HEK293 (cell line): ENCODE measurements around the gene CCDC183.
"Not testable (repeated sequence)": the region's sequence is repeated elsewhere in the genome, so short reads cannot be mapped to it uniquely, and the experiment has no call there.

Experiments
- CTCF ChIA-PET: fragments of 350-600 bp; formaldehyde crosslinking; extraction: SDS; loops from one replicate; lab custom pipeline; 2021; ENCODE audit warnings: antibody characterized with exemption; lab: Yijun Ruan, JAX
- POLR2A ChIA-PET: fragments of 300-600 bp; formaldehyde crosslinking; extraction: SDS; loops from one replicate; lab custom pipeline; 2020; ENCODE audit warnings: antibody characterized with exemption, inconsistent platforms; lab: Yijun Ruan, JAX
- H3K27ac ChIP-seq: fragments of 200-500 bp; sonication (Bioruptor generic); 2 replicates; pipeline ENCODE4 v1.5.1; 2014; ENCODE audit warnings: low read depth, low read length, control low read depth, inconsistent platforms; ENCODE audit errors: extremely low read depth
- H3K36me3 ChIP-seq, 2 experiments: fragments of 200-500 bp in 1 of 2; sonication (Bioruptor generic) in 1 of 2; 1 replicate in 1 of 2; 2 replicates in 1 of 2; pipeline ENCODE4 v1.5.1; 2014 to 2017; ENCODE audit warnings: inconsistent platforms in 2 of 2, low read length in 2 of 2; ENCODE audit not compliant: control insufficient read depth in 2 of 2, insufficient read depth in 1 of 2
- H3K4me1 ChIP-seq: fragments of 200-500 bp; sonication (Bioruptor generic); 2 replicates; pipeline ENCODE4 v1.5.1; 2014; ENCODE audit warnings: mild to moderate bottlenecking, low read length, inconsistent platforms; ENCODE audit not compliant: control insufficient read depth, insufficient read depth
- H3K4me3 ChIP-seq: 2 replicates; pipeline ENCODE4 v1.5.1; 2011; ENCODE audit warnings: low read depth, mild to moderate bottlenecking, control low read depth, low read length, moderate library complexity
- H3K9me3 ChIP-seq: fragments of 200-500 bp; sonication (Bioruptor generic); 2 replicates; pipeline ENCODE4 v1.5.1; 2014; ENCODE audit warnings: low read depth, low read length, inconsistent platforms; ENCODE audit not compliant: control insufficient read depth, insufficient read depth
- FEZF1 ChIP-seq: fragments of 450-650 bp; formaldehyde crosslinking; IDR thresholded peaks from 2 replicates; pipeline ENCODE4 v1.5.1; 2016; ENCODE audit warnings: missing biosample characterization, missing genetic modification characterization
- KLF10 ChIP-seq: fragments of 450-650 bp; IDR thresholded peaks from 2 replicates; pipeline ENCODE4 v1.5.1; 2018; ENCODE audit warnings: missing biosample characterization, mild to moderate bottlenecking, missing genetic modification characterization
- RBAK ChIP-seq: fragments of 450-650 bp; formaldehyde crosslinking; IDR thresholded peaks from 2 replicates; pipeline ENCODE4 v1.5.1; 2016; ENCODE audit warnings: missing biosample characterization, missing genetic modification characterization
- ZBTB11 ChIP-seq: fragments of 450-650 bp; formaldehyde crosslinking; conservative IDR thresholded peaks from 2 replicates; pipeline ENCODE4 v1.5.1; 2016; ENCODE audit warnings: low read depth, missing biosample characterization, missing genetic modification characterization
- ZBTB26 ChIP-seq: fragments of 450-650 bp; formaldehyde crosslinking; optimal IDR thresholded peaks from 2 replicates; pipeline ENCODE3; 2016; ENCODE audit warnings: missing biosample characterization, mild to moderate bottlenecking, missing genetic modification characterization
- ZFP3 ChIP-seq: fragments of 450-650 bp; formaldehyde crosslinking; IDR thresholded peaks from 2 replicates; pipeline ENCODE4 v1.5.1; 2016; ENCODE audit warnings: low read depth, missing biosample characterization, missing genetic modification characterization
- ZFP37 ChIP-seq: fragments of 450-650 bp; formaldehyde crosslinking; IDR thresholded peaks from 2 replicates; pipeline ENCODE4 v1.5.1; 2016; ENCODE audit warnings: missing biosample characterization, missing genetic modification characterization
- ZFP41 ChIP-seq: fragments of 450-650 bp; formaldehyde crosslinking; IDR thresholded peaks from 2 replicates; pipeline ENCODE4 v1.5.1; 2016; ENCODE audit warnings: missing biosample characterization, missing genetic modification characterization, borderline replicate concordance
- ZNF146 ChIP-seq: fragments of 450-650 bp; formaldehyde crosslinking; IDR thresholded peaks from 2 replicates; pipeline ENCODE4 v1.5.1; 2016; ENCODE audit warnings: missing biosample characterization, missing genetic modification characterization
- ZNF211 ChIP-seq: fragments of 450-650 bp; formaldehyde crosslinking; IDR thresholded peaks from 2 replicates; pipeline ENCODE4 v1.5.1; 2016; ENCODE audit warnings: low read depth, missing biosample characterization, missing genetic modification characterization
- ZNF341 ChIP-seq: fragments of 450-650 bp; formaldehyde crosslinking; IDR thresholded peaks from 2 replicates; pipeline ENCODE4; 2016; ENCODE audit warnings: low read depth, missing biosample characterization, missing genetic modification characterization
- ZNF585B ChIP-seq: fragments of 450-650 bp; formaldehyde crosslinking; IDR thresholded peaks from 2 replicates; pipeline ENCODE4 v1.5.1; 2016; ENCODE audit warnings: missing biosample characterization, missing genetic modification characterization
- ZNF596 ChIP-seq: fragments of 450-650 bp; IDR thresholded peaks from 2 replicates; pipeline ENCODE4 v1.5.0; 2018; ENCODE audit warnings: missing biosample characterization, mild to moderate bottlenecking, missing genetic modification characterization, moderate library complexity
- ZNF626 ChIP-seq: fragments of 450-650 bp; sonication (Bioruptor Pico); formaldehyde crosslinking; IDR thresholded peaks from 2 replicates; pipeline ENCODE4 v1.5.1; 2018; ENCODE audit warnings: missing biosample characterization, missing genetic modification characterization, inconsistent platforms
- ZNF664 ChIP-seq: fragments of 450-650 bp; formaldehyde crosslinking; IDR thresholded peaks from 2 replicates; pipeline ENCODE4 v1.5.1; 2016; ENCODE audit warnings: missing biosample characterization, missing genetic modification characterization
- TF ChIP-seq, protein P1 (sequence below): fragments of 450-650 bp; formaldehyde crosslinking; IDR thresholded peaks from 2 replicates; pipeline ENCODE4 v1.5.1; 2016; ENCODE audit warnings: missing biosample characterization, missing genetic modification characterization

CCDC183 gene

GRCh38 chr9:136837146-136837855 is 41.2 kb downstream of the CCDC183 start:
- 0 out of 2 replicates have a peak, but pooled peaks cover 5% of the 10 kb centered on the region for H3K4me1 ChIP-seq
- ChIA-PET POLR2A (no interaction called here), CTCF (no interaction called here)
- no peak overlapping the region for H3K4me3 ChIP-seq
- TF ChIP-seq FEZF1 (no peak), ZBTB26 (tag by site-specific recombination) (no peak), ZNF664 (tag by site-specific recombination) (no peak), ZBTB11 (tag by site-specific recombination) (no peak), ZFP3 (tag by site-specific recombination) (no peak), ZNF626 (tag by site-specific recombination) (no peak), ZNF211 (tag by site-specific recombination) (no peak), ZNF146 (no peak), ZNF341 (tag by site-specific recombination) (no peak), ZNF585B (no peak), ZFP41 (tag by site-specific recombination) (no peak), RBAK (tag by site-specific recombination) (no peak), KLF10 (tag by site-specific recombination) (no peak), ZFP37 (tag by site-specific recombination) (no peak), ZNF596 (tag by site-specific recombination) (no peak)
- TF ChIP-seq, protein P1, sequence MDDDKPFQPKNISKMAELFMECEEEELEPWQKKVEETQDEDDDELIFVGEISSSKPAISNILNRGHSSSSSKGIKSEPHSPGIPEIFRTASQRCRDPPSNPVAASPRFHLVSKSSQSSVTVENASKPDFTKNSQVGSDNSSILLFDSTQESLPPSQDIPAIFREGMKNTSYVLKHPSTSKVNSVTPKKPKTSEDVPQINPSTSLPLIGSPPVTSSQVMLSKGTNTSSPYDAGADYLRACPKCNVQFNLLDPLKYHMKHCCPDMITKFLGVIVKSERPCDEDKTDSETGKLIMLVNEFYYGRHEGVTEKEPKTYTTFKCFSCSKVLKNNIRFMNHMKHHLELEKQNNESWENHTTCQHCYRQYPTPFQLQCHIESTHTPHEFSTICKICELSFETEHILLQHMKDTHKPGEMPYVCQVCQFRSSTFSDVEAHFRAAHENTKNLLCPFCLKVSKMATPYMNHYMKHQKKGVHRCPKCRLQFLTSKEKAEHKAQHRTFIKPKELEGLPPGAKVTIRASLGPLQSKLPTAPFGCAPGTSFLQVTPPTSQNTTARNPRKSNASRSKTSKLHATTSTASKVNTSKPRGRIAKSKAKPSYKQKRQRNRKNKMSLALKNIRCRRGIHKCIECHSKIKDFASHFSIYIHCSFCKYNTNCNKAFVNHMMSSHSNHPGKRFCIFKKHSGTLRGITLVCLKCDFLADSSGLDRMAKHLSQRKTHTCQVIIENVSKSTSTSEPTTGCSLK (tag by site-specific recombination), result no peak
- H3K9me3 ChIP-seq, result no peaks in the 10 kb centered on the region
- no peak overlapping the region for H3K27ac ChIP-seq
- peaks cover 0 to 49% of the 10 kb centered on the region in 2 experiments; a peak in 2 of 3 replicates for H3K36me3 ChIP-seq

DNA sequence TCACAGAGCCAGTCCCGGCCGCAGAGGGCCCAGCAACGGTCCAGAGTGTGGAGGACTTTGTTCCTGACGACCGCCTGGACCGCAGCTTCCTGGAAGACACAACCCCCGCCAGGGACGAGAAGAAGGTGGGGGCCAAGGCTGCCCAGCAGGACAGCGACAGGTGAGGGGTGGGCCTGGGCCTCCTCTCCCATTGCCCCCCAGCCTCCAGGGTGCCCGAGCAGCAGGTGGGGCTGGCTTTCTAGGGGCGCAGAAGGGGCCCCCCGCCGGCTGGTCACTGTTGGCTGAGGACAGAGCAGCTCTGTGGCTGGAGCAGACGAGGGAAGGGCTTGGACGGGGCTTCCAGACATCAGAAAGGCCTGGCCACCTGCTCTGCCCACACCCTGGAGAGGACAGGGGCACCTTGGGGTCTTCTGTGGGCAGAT is 41.7 kb downstream of the CCDC183 start:
- peaks cover 0 to 44% of the 10 kb centered on the region in 2 experiments; a peak in 2 of 3 replicates for H3K36me3 ChIP-seq
- CTCF ChIA-PET, H3K27ac ChIP-seq, H3K4me1 ChIP-seq, H3K4me3 ChIP-seq, POLR2A ChIA-PET, H3K9me3 ChIP-seq: not testable (repeated sequence)
